ENCODE results near the gene GPC3. TPM values are rescaled to one million over a fixed set of nuclear protein-coding genes. Genes with fewer than 3 reads are reported as not detected.

The GPC3 gene
- total and polyA plus RNA-seq, 2 experiments from 2014 or later, result 36.8 to 60.1 TPM

DNA sequence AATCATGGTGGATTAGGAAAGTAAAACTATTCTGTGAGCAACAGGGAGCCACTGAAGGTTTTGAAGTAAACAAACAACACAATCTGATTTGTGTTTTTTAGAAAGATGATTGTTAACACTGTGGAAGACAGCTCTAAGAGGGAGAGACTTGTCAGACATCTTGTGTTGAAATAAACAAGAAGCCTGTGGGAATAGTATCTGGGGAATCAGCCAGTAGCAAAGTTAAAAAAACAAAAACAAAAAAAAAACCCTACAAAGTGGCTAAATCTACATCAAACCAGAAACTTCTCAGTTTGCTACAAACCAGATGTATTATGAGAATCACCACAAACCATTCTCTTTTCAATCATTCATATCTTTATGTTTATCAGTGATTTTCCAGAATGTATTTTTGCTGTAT lies 444.4 kb downstream of the GPC3 start:
- Histone ChIP-seq H3K4me2 (no peak overlapping the region), H2AFZ (no peak overlapping the region), H3K27me3 (ENCODE audit: insufficient read depth) (no peaks in the 10 kb centered on the region), H3K4me1 (ENCODE audit: insufficient read depth) (peaks cover 4% of the 10 kb centered on the region; the same call in 1 of the 2 replicates), H3K79me2 (replicated peaks; ENCODE audit: insufficient read depth) (no peaks in the 10 kb centered on the region), H3K36me3 (ENCODE audit: insufficient read depth) (no peaks in the 10 kb centered on the region), H3K9me2 (ENCODE audit: insufficient read depth) (no peaks in the 10 kb centered on the region), H4K20me1 (replicated peaks; ENCODE audit: insufficient read depth) (no peaks in the 10 kb centered on the region), H3K4me3 (no peak overlapping the region), H3K27ac (ENCODE audit: low read depth) (no peak overlapping the region), H3F3A (replicated peaks; ENCODE audit: low read depth) (no peaks in the 10 kb centered on the region)
- Mint-ChIP-seq H3K4me3 (no peak overlapping the region), H3K4me1 (peaks cover 10% of the 10 kb centered on the region), H3K9me3 (peaks cover 4% of the 10 kb centered on the region; the same call in 1 of the 3 replicates), H3K27me3 (ENCODE audit: insufficient read depth, low read depth, poor library complexity) (peaks cover 7% of the 10 kb centered on the region), H3K27ac (no peak overlapping the region), H3K36me3 (ENCODE audit: low read depth) (peaks cover 11% of the 10 kb centered on the region)
- ATAC-seq (no peak), DNase-seq (ENCODE audit: low spot score) (no peak)
- no peak for TF ChIP-seq ZNF114 (CRISPR knock-in tag; IDR thresholded peaks at IDR 0.05)
- TF ChIP-seq CREB1 (CRISPR knock-in tag; IDR thresholded peaks at IDR 0.05; ENCODE audit: low read depth), result no peak
- no peak for TF ChIP-seq STAT1 (IDR thresholded peaks at IDR 0.05; ENCODE audit: unreplicated experiment)
- TF ChIP-seq, protein P1, sequence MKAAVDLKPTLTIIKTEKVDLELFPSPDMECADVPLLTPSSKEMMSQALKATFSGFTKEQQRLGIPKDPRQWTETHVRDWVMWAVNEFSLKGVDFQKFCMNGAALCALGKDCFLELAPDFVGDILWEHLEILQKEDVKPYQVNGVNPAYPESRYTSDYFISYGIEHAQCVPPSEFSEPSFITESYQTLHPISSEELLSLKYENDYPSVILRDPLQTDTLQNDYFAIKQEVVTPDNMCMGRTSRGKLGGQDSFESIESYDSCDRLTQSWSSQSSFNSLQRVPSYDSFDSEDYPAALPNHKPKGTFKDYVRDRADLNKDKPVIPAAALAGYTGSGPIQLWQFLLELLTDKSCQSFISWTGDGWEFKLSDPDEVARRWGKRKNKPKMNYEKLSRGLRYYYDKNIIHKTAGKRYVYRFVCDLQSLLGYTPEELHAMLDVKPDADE (IDR thresholded peaks at IDR 0.05), result no peak
- no peak for TF ChIP-seq NANOG (IDR thresholded peaks at IDR 0.05; ENCODE audit: borderline replicate concordance)
- no peak for TF ChIP-seq ZNF331 (CRISPR knock-in tag; IDR thresholded peaks at IDR 0.05; ENCODE audit: low read depth)
- no peak for TF ChIP-seq ZNF462 (CRISPR knock-in tag; IDR thresholded peaks at IDR 0.05)
- TF ChIP-seq JUNB (IDR thresholded peaks at IDR 0.05; ENCODE audit: unreplicated experiment), result no peak
- no peak for TF ChIP-seq POLR2AphosphoS5 (IDR thresholded peaks at IDR 0.05; ENCODE audit: low read depth)
- TF ChIP-seq, protein P2, sequence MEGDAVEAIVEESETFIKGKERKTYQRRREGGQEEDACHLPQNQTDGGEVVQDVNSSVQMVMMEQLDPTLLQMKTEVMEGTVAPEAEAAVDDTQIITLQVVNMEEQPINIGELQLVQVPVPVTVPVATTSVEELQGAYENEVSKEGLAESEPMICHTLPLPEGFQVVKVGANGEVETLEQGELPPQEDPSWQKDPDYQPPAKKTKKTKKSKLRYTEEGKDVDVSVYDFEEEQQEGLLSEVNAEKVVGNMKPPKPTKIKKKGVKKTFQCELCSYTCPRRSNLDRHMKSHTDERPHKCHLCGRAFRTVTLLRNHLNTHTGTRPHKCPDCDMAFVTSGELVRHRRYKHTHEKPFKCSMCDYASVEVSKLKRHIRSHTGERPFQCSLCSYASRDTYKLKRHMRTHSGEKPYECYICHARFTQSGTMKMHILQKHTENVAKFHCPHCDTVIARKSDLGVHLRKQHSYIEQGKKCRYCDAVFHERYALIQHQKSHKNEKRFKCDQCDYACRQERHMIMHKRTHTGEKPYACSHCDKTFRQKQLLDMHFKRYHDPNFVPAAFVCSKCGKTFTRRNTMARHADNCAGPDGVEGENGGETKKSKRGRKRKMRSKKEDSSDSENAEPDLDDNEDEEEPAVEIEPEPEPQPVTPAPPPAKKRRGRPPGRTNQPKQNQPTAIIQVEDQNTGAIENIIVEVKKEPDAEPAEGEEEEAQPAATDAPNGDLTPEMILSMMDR (conservative IDR thresholded peaks at IDR 0.05; ENCODE audit: low read depth in 2 of 2), result no peak
- TF ChIP-seq EZH2phosphoT487 (IDR thresholded peaks at IDR 0.05; ENCODE audit: unreplicated experiment), result no peak
- no peak for TF ChIP-seq EZH2 (IDR thresholded peaks at IDR 0.05; ENCODE audit: low read depth, unreplicated experiment)
- TF ChIP-seq REST (IDR thresholded peaks at IDR 0.05; ENCODE audit: unreplicated experiment), result no peak

Measured in GM23338 (cell line).